ENCODE measurements around the gene KAZN. TPM values are rescaled to one million over a fixed set of nuclear protein-coding genes. Genes with fewer than 3 reads are reported as not detected.

The KAZN gene
- total RNA-seq, 2 donors from 2014 or later: 9.8 to 12.2 TPM

DNA sequence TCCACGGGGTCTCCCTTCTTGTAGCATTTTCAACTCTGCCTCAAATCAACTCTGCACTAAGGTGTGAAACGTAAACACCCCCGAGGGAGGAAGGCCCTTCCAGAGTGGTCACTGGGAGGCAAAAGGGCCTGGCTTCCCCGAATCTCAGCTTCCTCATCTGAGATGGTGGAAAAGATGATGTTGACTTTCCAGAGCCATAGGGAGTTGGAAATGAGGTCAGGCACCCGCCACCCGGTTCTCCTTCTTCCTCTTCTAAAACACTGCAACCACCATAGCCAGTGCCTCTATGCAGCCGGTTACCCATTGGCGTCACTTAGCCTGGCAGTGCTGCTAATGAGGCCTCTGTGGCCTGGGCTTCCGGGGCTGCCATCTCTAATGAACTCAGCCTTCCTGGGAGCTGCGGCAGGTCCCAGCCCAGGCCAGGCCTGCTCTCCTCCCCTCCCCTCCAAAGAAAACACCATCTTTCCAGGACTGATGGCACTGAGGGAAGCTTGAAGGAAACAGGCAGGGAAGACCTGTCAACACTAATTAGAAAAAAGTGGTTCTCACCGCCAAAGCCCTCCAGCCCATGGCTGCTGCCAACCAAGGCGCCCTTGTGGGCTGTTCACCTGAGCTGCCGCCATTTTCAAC is 175.0 kb downstream of the KAZN start:
- DNase-seq: no peak
- H3K9me3 ChIP-seq: no peaks in the 10 kb centered on the region
- TF ChIP-seq, protein P1, sequence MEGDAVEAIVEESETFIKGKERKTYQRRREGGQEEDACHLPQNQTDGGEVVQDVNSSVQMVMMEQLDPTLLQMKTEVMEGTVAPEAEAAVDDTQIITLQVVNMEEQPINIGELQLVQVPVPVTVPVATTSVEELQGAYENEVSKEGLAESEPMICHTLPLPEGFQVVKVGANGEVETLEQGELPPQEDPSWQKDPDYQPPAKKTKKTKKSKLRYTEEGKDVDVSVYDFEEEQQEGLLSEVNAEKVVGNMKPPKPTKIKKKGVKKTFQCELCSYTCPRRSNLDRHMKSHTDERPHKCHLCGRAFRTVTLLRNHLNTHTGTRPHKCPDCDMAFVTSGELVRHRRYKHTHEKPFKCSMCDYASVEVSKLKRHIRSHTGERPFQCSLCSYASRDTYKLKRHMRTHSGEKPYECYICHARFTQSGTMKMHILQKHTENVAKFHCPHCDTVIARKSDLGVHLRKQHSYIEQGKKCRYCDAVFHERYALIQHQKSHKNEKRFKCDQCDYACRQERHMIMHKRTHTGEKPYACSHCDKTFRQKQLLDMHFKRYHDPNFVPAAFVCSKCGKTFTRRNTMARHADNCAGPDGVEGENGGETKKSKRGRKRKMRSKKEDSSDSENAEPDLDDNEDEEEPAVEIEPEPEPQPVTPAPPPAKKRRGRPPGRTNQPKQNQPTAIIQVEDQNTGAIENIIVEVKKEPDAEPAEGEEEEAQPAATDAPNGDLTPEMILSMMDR (IDR thresholded peaks at IDR 0.05): no peak
- H3K27me3 ChIP-seq: no peaks in the 10 kb centered on the region
- intact Hi-C loops (cut with DNase I): no loop called here
- no peak overlapping the region for H3K27ac ChIP-seq
- H3K9ac ChIP-seq (ENCODE audit: low read depth in 2 of 2, low read length in 2 of 2): no peak overlapping the region
- no peaks in the 10 kb centered on the region for H3K36me3 ChIP-seq
- no peaks in the 10 kb centered on the region for H3K4me1 ChIP-seq
- no peak overlapping the region for H3K4me3 ChIP-seq

DNA sequence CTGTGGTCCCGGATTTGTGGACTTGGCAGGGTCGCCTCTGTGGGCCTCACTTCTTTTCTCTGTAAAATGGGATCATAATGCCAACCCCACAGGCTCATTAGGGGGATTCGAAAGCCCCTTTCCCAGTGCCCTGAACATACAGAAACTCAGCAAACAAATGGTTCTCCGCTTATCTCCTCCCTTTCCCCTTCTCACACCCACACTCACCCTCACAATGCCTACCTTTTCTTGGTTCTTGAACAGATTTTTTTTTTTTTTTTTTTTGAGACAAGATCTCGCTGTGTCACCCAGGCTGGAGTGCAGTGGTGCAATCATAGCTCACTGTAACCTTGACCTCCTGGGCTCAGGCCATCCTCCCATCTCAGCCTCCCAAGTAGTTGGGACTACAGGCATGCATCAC is 175.7 kb downstream of the KAZN start:
- no peak overlapping the region for H3K27ac ChIP-seq
- no peaks in the 10 kb centered on the region for H3K9me3 ChIP-seq
- H3K27me3 ChIP-seq: no peaks in the 10 kb centered on the region
- H3K4me1 ChIP-seq: no peaks in the 10 kb centered on the region
- DNase-seq: no peak
- TF ChIP-seq, protein P1 (IDR thresholded peaks at IDR 0.05): no peak
- intact Hi-C loops (cut with DNase I): no loop called here
- no peak overlapping the region for H3K4me3 ChIP-seq
- H3K36me3 ChIP-seq: no peaks in the 10 kb centered on the region
- H3K9ac ChIP-seq (ENCODE audit: low read depth in 2 of 2, low read length in 2 of 2): no peak overlapping the region

DNA sequence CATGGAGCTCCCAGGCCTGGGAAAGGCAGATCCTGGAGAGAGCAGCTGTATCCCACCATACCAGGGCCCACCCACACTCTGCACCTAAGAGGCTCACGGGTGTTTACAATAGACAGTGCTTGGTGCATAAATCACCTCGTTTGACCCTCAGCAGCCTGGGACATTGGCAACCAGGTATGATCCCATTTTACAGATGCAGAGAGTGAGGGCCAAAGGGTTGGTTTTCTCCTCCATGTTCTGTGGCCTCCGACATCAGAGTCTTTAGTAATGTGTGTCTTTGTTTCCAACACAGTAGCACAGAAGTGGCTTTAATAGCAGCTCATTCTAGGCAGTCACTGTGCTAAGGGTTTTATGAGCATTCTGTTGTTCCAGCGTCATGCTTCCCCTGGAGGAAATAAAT is 176.5 kb downstream of the KAZN start:
- Histone ChIP-seq H3K36me3 (no peaks in the 10 kb centered on the region), H3K9ac (ENCODE audit: low read depth in 2 of 2, low read length in 2 of 2) (no peak overlapping the region), H3K4me3 (no peak overlapping the region), H3K27me3 (no peaks in the 10 kb centered on the region), H3K9me3 (no peaks in the 10 kb centered on the region), H3K4me1 (no peaks in the 10 kb centered on the region), H3K27ac (no peak overlapping the region)
- DNase-seq: no peak
- intact Hi-C loops (cut with DNase I): loop anchor here (5.0 kb wide), 2 partner anchors 252 to 272 kb away; no protein-coding TSS in a partner anchor
- TF ChIP-seq, protein P1 (IDR thresholded peaks at IDR 0.05): no peak

DNA sequence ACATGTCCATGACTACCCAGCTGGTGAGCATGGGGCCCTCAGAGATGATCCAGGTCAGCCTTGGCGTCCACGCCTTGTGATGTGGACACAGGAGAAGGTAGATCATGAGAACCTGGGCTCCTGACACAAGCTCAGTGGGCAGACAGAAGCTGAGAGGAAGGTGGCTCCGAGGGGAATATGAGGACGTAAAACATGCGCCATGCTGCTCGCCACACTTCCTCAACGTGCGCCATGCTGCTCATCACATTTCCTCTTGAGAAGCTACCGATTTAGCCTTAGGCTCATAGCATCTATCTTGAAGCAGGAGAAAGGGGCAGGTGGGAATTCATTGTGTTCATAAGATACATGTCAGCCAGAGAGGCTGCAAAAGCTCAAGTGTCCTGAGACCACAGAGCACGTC is 176.9 kb downstream of the KAZN start:
- no peak overlapping the region for H3K27ac ChIP-seq
- no peak overlapping the region for H3K9ac ChIP-seq (ENCODE audit: low read depth in 2 of 2, low read length in 2 of 2)
- H3K9me3 ChIP-seq: no peaks in the 10 kb centered on the region
- intact Hi-C loops (cut with DNase I): loop anchor here (5.0 kb wide), 2 partner anchors 252 to 272 kb away; no protein-coding TSS in a partner anchor
- H3K36me3 ChIP-seq: no peaks in the 10 kb centered on the region
- no peak for DNase-seq
- H3K27me3 ChIP-seq: no peaks in the 10 kb centered on the region
- TF ChIP-seq, protein P1 (IDR thresholded peaks at IDR 0.05): no peak
- H3K4me3 ChIP-seq: no peak overlapping the region
- no peaks in the 10 kb centered on the region for H3K4me1 ChIP-seq

DNA sequence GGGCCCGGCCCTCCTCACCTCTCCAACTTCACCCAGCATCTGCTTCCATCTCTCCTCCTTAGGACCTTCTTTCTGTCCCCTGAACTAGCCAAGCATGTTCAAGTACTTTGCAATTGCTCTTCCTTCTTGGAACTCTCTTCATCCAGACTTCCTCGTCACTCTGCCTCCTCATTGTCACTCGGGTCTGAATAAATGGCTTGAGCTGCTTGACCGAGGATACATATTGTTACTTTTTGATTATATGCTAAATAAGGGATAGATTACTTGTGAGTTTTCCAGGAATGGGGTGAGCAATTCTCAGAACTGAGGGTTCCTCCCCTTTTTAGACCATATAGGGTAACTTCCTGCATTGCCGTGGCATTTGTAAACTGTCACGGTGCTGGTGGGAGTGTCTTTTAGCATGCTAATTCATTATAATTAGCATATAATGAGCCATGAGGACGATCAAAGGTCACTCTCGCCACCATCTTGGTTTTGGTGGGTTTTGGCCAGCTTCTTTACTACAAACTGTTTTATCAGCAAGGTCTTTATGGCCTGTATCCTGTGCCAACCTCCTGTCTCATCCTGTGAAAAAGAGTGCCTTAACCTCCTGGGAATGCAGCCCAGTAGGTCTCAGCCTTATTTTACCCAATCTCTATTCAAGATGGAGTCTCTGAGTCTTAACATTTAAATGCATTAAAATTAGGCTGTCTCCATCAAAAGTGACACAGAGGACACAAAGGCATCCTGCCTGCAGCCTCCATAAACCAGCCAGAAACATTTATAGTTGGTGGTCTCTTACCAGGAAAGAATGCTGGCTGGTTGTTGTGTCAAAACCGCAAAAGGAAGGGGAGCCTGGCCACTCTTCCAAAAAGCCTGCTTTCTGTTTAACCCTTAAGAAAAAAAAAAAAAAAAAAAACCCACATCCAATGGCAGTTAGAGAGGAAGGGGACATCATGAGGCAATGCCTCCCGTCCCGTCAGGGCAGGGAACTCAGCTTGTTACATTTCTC is 179.3 kb downstream of the KAZN start:
- Histone ChIP-seq H3K9ac (ENCODE audit: low read depth in 2 of 2, low read length in 2 of 2) (peak overlapping the region in 1 of 2 donors; percentile 2), H3K4me1 (no peaks in the 10 kb centered on the region), H3K36me3 (no peaks in the 10 kb centered on the region), H3K27ac (no peak overlapping the region), H3K9me3 (no peaks in the 10 kb centered on the region), H3K27me3 (no peaks in the 10 kb centered on the region), H3K4me3 (no peak overlapping the region)
- TF ChIP-seq, protein P1 (IDR thresholded peaks at IDR 0.05): no peak
- intact Hi-C loops (cut with DNase I): loop anchor here (5.0 kb wide), 2 partner anchors 249 to 269 kb away; no protein-coding TSS in a partner anchor
- DNase-seq: no peak

Measured in colonic mucosa (tissue), 4 donors.